DND-41 (cell line): ENCODE measurements around the gene SLBP.
"Not testable (repeated sequence)": the region's sequence is repeated elsewhere in the genome, so short reads cannot be mapped to it uniquely, and the experiment has no call there.

Experiments
- ATAC-seq: fragments of 200-7000 bp; cut with Tn5 transposase; 3 replicates; pipeline ENCODE4 v1.9.1; 2021; ENCODE audit warnings: low read depth; ENCODE audit not compliant: insufficient read depth
- DNase-seq: peaks from one replicate; pipeline ENCODE4 v3.0.0-alpha.2; 2020
- H2AFZ ChIP-seq: 2 replicates; pipeline ENCODE4 v1.6.0; 2012; ENCODE audit warnings: low read depth, low read length
- H3K27ac ChIP-seq: 2 replicates; pipeline ENCODE4 v1.5.1; 2012; ENCODE audit warnings: low read length, inconsistent platforms
- H3K27me3 ChIP-seq: fragments of 200-600 bp; sonication (generic); 2 replicates; pipeline ENCODE4 v1.6.0; 2012; ENCODE audit warnings: low read length, mild to moderate bottlenecking, inconsistent platforms; ENCODE audit not compliant: insufficient read depth, poor library complexity
- H3K36me3 ChIP-seq: 2 replicates; pipeline ENCODE4 v1.5.1; 2012; ENCODE audit warnings: low read length, inconsistent platforms; ENCODE audit not compliant: insufficient read depth
- H3K4me1 ChIP-seq: 2 replicates; pipeline ENCODE4 v1.5.1; 2012; ENCODE audit warnings: mild to moderate bottlenecking, low read length; ENCODE audit not compliant: insufficient read depth
- H3K4me2 ChIP-seq: 2 replicates; pipeline ENCODE4 v1.6.0; 2012; ENCODE audit warnings: mild to moderate bottlenecking, moderate library complexity, low read length, inconsistent platforms; ENCODE audit not compliant: insufficient read depth
- H3K4me3 ChIP-seq, 2 experiments: fragments of 200-600 bp in 1 of 2; shearing (Covaris generic) in 1 of 2; 2 replicates each; pipeline ENCODE4 v1.5.1; 2012 to 2016; ENCODE audit warnings: inconsistent platforms in 2 of 2, low read length in 2 of 2, mild to moderate bottlenecking in 2 of 2, low read depth in 1 of 2, moderate library complexity in 1 of 2
- H3K79me2 ChIP-seq: 2 replicates; pipeline ENCODE4 v1.6.0; 2012; ENCODE audit warnings: low read length, inconsistent platforms; ENCODE audit not compliant: insufficient read depth
- H3K9ac ChIP-seq: 2 replicates; pipeline ENCODE4 v1.6.0; 2012; ENCODE audit warnings: low read depth, mild to moderate bottlenecking, inconsistent platforms, low read length, moderate library complexity
- H3K9me3 ChIP-seq: 2 replicates; pipeline ENCODE4 v1.5.1; 2012; ENCODE audit warnings: low read length, moderate library complexity, mild to moderate bottlenecking, inconsistent platforms; ENCODE audit not compliant: insufficient read depth, severe bottlenecking
- H4K20me1 ChIP-seq: 2 replicates; pipeline ENCODE4 v1.6.0; 2012; ENCODE audit warnings: low read length; ENCODE audit not compliant: insufficient read depth
- EZH2 ChIP-seq: IDR thresholded peaks from 3 replicates; pipeline ENCODE4 v1.6.1; 2012; ENCODE audit warnings: borderline replicate concordance, low read depth, mild to moderate bottlenecking, moderate library complexity, low read length, inconsistent platforms; ENCODE audit not compliant: severe bottlenecking
- TF ChIP-seq, protein P1 (sequence below): IDR thresholded peaks from 2 replicates; pipeline ENCODE4 v1.5.1; 2012; ENCODE audit warnings: borderline replicate concordance, low read length, moderate library complexity, mild to moderate bottlenecking; ENCODE audit not compliant: poor library complexity, severe bottlenecking; ENCODE audit errors: extremely low read depth

The SLBP gene

DNA sequence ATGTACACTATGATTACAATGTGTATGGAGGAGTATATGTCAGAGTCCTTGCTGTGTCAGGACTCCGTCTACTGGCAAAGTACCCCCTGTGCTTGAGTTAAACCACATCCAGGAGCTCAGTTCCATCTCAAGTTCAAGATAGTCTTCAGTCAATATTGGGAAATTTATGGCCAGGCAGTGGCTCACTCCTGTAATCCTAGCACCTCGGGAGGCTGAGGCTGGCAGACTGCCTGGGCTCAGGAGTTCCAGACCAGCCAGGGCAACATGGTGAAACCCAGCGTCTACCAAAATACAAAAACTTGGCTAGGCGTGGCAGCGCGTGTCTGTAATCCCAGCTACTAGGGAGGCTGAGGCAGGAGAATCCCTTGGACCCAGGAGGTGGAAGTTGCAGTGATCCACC is 5.8 kb downstream of the SLBP start:
- peaks cover 97% of the 10 kb centered on the region for H3K79me2 ChIP-seq
- H3K27me3 ChIP-seq: no peaks in the 10 kb centered on the region
- no peak overlapping the region for H3K9ac ChIP-seq
- H3K4me1 ChIP-seq: peaks cover 53% of the 10 kb centered on the region
- TF ChIP-seq, protein P1, sequence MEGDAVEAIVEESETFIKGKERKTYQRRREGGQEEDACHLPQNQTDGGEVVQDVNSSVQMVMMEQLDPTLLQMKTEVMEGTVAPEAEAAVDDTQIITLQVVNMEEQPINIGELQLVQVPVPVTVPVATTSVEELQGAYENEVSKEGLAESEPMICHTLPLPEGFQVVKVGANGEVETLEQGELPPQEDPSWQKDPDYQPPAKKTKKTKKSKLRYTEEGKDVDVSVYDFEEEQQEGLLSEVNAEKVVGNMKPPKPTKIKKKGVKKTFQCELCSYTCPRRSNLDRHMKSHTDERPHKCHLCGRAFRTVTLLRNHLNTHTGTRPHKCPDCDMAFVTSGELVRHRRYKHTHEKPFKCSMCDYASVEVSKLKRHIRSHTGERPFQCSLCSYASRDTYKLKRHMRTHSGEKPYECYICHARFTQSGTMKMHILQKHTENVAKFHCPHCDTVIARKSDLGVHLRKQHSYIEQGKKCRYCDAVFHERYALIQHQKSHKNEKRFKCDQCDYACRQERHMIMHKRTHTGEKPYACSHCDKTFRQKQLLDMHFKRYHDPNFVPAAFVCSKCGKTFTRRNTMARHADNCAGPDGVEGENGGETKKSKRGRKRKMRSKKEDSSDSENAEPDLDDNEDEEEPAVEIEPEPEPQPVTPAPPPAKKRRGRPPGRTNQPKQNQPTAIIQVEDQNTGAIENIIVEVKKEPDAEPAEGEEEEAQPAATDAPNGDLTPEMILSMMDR: no peak
- no peak for TF ChIP-seq EZH2
- ATAC-seq (no peak), DNase-seq (no peak)
- no peak overlapping the region for H3K4me3 ChIP-seq
- peak overlapping the region; percentile 4; the same call in 1 of the 2 replicates for H3K4me2 ChIP-seq
- H3K27ac ChIP-seq: no peak overlapping the region
- no peaks in the 10 kb centered on the region for H3K9me3 ChIP-seq
- peaks cover 84% of the 10 kb centered on the region for H4K20me1 ChIP-seq
- no peak overlapping the region for H2AFZ ChIP-seq
- peaks cover 90% of the 10 kb centered on the region for H3K36me3 ChIP-seq

DNA sequence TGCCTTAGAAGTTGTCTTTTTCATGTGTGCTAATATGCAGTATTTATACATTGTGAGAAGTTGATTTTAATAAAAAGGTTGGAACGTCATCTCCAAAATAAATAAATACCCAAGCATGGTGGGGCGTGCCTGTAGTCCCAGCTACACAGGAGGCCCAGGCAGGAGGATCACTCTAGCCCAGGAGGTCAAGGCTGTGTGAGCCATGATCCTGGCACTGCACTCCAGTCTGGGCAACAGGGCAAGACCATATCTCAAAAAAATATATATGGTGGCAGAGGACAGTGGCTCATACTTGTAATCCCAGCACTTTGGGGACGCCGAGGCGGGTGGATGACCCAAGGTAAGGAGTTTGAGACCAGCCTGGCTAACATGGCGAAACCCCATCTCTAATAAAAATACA is 6.4 kb downstream of the SLBP start:
- H3K4me1 ChIP-seq: peaks cover 47% of the 10 kb centered on the region
- H3K27ac ChIP-seq: no peak overlapping the region
- DNase-seq: no peak
- peaks cover 92% of the 10 kb centered on the region for H3K36me3 ChIP-seq
- peak overlapping the region; percentile 4; the same call in 1 of the 2 replicates for H3K4me2 ChIP-seq
- H4K20me1 ChIP-seq: peaks cover 83% of the 10 kb centered on the region
- no peaks in the 10 kb centered on the region for H3K9me3 ChIP-seq
- H3K79me2 ChIP-seq: peaks cover 97% of the 10 kb centered on the region
- no peaks in the 10 kb centered on the region for H3K27me3 ChIP-seq
- H3K4me3 ChIP-seq: no peak overlapping the region
- no peak for TF ChIP-seq EZH2
- TF ChIP-seq, protein P1: no peak
- no peak overlapping the region for H3K9ac ChIP-seq
- ATAC-seq: no peak
- no peak overlapping the region for H2AFZ ChIP-seq

DNA sequence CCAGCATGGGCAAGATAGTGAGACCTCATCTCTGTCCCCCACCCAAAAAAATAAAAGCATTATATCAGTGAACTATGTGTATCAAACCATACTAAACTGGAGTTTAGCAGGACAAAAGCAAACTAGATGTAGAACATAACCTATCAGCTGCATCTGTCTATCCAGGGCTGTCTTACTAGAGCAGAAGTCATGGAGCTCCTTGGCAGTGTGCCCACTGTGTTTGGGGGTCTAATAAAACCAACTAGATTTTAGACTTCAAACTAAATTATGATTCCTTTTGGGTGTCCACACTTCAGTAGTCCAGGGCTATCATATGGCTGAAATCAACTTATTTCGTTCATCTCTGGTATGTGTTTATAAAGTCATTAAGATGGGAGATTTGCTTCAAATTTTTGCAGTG is 8.3 kb downstream of the SLBP start:
- H3K27me3 ChIP-seq: no peaks in the 10 kb centered on the region
- H4K20me1 ChIP-seq: peaks cover 79% of the 10 kb centered on the region
- no peak overlapping the region for H3K4me3 ChIP-seq
- no peak overlapping the region for H3K27ac ChIP-seq
- TF ChIP-seq EZH2: no peak
- TF ChIP-seq, protein P1: no peak
- no peak overlapping the region for H3K4me2 ChIP-seq
- no peak overlapping the region for H3K9ac ChIP-seq
- peaks cover 97% of the 10 kb centered on the region for H3K79me2 ChIP-seq
- no peak for ATAC-seq
- H3K4me1 ChIP-seq: peaks cover 28% of the 10 kb centered on the region
- H3K9me3 ChIP-seq: no peaks in the 10 kb centered on the region
- no peak for DNase-seq
- H2AFZ ChIP-seq: no peak overlapping the region
- H3K36me3 ChIP-seq: peaks cover 92% of the 10 kb centered on the region

DNA sequence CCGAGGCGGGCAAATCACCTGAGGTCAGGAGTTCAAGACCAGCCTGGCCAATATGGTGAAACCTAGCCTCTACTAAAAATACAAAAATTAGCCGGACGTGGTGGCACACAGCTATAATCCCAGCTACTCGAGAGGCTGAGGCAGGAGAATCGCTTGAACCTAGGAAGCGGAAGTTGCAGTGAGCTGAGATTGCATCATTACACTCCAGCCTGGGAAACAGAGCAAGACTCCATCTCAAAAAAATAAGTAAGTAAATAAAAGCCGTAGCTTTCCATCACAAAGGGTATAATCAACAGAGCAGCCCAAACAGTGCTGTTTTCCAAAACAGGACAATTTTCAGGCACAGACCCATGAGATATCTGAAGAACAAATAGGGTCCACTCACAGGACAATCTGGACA is 10.4 kb downstream of the SLBP start:
- Histone ChIP-seq H4K20me1 (peaks cover 75% of the 10 kb centered on the region), H3K79me2 (peaks cover 93% of the 10 kb centered on the region), H3K36me3 (peaks cover 98% of the 10 kb centered on the region), H3K4me1 (peaks cover 18% of the 10 kb centered on the region)
- not testable (repeated sequence) for H3K9ac ChIP-seq, H3K9me3 ChIP-seq, H3K4me3 ChIP-seq, DNase-seq, H2AFZ ChIP-seq, H3K27ac ChIP-seq, ATAC-seq, H3K4me2 ChIP-seq, H3K27me3 ChIP-seq
